Measurements from ENCODE around the gene GAPDH.
"Not testable (repeated sequence)": the region's sequence is repeated elsewhere in the genome, so short reads cannot be mapped to it uniquely, and the experiment has no call there.

DNA sequence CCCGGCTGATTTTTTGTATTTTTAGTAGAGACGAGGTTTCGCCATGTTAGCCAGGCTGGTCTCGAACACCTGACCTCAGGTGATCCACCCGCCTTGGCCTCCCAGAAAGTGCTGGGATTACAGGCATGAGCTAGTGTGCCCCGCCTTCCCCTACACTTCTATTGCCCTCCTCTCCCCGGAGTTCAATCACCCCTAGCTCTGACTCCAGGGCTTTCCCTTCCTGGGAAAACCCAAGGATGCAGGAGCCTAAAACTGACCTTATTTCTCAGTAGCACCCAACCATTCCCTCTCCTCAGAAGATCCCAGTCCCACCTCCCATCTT lies 22.1 kb downstream of the GAPDH start:
- TF ChIP-seq EZH2 (IDR thresholded peaks at IDR 0.05; ENCODE audit: insufficient read depth, poor library complexity, severe bottlenecking); EZH2phosphoT487 (IDR thresholded peaks at IDR 0.05; ENCODE audit: insufficient read depth, low read depth): not testable (repeated sequence)
